ENCODE measurements around the gene RREB1.

- no peak for TF ChIP-seq CTCF (conservative IDR thresholded peaks at IDR 0.05; ENCODE audit: low read depth, low read length)
- no peak for TF ChIP-seq RAD21 (IDR thresholded peaks at IDR 0.05; ENCODE audit: low read length)
These were observed 86.9 kb downstream of the RREB1 start for GRCh38 chr6:7194657-7195056.
